AG04450 (cell line): ENCODE data around the gene PRRC2B. TPM values are rescaled to one million over a fixed set of nuclear protein-coding genes. Genes with fewer than 3 reads are reported as not detected.
"Not testable (repeated sequence)": the region's sequence is repeated elsewhere in the genome, so short reads cannot be mapped to it uniquely, and the experiment has no call there.

Source experiments
- CTCF ChIA-PET: fragments of 300-600, 350-600 bp; formaldehyde crosslinking; extraction: SDS; loops from one replicate; lab custom pipeline; 2022; ENCODE audit warnings: antibody characterized with exemption, inconsistent platforms; lab: Charles Lee
- POLR2A ChIA-PET: fragments of 350-600 bp; formaldehyde crosslinking; extraction: SDS; loops from one replicate; lab custom pipeline; 2021; ENCODE audit warnings: antibody characterized with exemption, inconsistent platforms; lab: Yijun Ruan, JAX
- DNase-seq: peaks from one replicate; pipeline ENCODE4 v3.0.0-alpha.2; 2011; ENCODE audit warnings: low read depth, low spot score
- H3K27ac ChIP-seq: one replicate; pipeline ENCODE4 v1.5.1; 2012; ENCODE audit warnings: low read depth, low read length, control low read depth
- H3K27me3 ChIP-seq: one replicate; pipeline ENCODE4 v1.6.0; 2012; ENCODE audit warnings: low read length; ENCODE audit not compliant: control insufficient read depth, insufficient read depth
- H3K4me3 ChIP-seq: 2 replicates; pipeline ENCODE4 v1.5.1; 2011; ENCODE audit warnings: mild to moderate bottlenecking, low read depth, low read length, control low read depth
- H3K9me3 ChIP-seq: 2 replicates; pipeline ENCODE4 v1.5.1; 2012; ENCODE audit warnings: low read length; ENCODE audit not compliant: control insufficient read depth, insufficient read depth
- polyA plus RNA-seq: library from polyadenylated mRNA; depleted of rRNA; stranded (reverse); fragments of >200 nt; gene quantifications from 2 replicates; pipeline ENCODE4 v1.2.3, GENCODE V29; 2011
- TF ChIP-seq, protein P1 (sequence below): IDR thresholded peaks from 2 replicates; pipeline ENCODE4 v1.5.1; 2011; ENCODE audit warnings: low read depth, low read length, control low read depth, inconsistent platforms

Gene PRRC2B
- polyA plus RNA-seq, 1 experiment = 31.8 TPM

DNA sequence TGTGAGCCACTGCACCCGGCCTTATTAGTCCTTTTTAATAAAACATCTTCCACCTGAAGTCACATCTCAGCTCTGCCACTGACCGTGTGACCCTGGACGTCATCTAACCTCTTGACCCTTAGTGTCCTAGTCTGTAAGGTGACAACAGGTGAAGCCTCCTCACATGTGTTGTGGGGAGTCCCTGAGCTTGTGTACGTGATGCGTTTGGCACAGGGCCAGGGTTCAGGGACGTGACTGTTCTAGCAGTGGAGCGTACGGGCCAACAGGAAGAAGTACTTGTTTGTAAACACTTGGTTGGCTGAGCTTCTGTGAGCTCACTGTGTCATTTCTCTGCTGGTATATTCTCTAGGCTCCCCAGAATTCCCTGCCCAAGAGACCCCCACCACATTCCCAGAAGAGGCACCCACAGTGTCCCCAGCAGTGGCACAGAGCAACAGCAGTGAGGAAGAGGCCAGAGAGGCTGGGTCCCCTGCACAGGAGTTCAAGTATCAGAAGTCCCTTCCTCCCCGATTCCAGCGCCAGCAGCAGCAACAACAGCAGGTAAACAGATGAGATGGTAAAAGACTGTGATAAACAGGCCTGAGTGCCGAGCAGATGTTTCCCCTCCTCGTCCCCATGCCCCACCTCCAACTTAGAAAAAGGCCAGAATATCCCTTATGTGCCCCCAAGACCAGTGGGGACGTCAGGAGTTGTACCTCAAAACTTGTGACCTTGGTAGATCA is 73.5 kb downstream of the PRRC2B start:
- no peak overlapping the region for H3K27ac ChIP-seq
- no peak for DNase-seq
- POLR2A ChIA-PET = no interaction called here
- H3K4me3 ChIP-seq = no peak overlapping the region
- TF ChIP-seq, protein P1, sequence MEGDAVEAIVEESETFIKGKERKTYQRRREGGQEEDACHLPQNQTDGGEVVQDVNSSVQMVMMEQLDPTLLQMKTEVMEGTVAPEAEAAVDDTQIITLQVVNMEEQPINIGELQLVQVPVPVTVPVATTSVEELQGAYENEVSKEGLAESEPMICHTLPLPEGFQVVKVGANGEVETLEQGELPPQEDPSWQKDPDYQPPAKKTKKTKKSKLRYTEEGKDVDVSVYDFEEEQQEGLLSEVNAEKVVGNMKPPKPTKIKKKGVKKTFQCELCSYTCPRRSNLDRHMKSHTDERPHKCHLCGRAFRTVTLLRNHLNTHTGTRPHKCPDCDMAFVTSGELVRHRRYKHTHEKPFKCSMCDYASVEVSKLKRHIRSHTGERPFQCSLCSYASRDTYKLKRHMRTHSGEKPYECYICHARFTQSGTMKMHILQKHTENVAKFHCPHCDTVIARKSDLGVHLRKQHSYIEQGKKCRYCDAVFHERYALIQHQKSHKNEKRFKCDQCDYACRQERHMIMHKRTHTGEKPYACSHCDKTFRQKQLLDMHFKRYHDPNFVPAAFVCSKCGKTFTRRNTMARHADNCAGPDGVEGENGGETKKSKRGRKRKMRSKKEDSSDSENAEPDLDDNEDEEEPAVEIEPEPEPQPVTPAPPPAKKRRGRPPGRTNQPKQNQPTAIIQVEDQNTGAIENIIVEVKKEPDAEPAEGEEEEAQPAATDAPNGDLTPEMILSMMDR = no peak
- no peaks in the 10 kb centered on the region for H3K9me3 ChIP-seq
- CTCF ChIA-PET = interaction anchor here (0.7 to 2.1 kb wide), 6 partner anchors 11 to 732 kb away, joined by 3 to 6 read pairs (median 4); no protein-coding TSS in a partner anchor
- no peaks in the 10 kb centered on the region for H3K27me3 ChIP-seq

DNA sequence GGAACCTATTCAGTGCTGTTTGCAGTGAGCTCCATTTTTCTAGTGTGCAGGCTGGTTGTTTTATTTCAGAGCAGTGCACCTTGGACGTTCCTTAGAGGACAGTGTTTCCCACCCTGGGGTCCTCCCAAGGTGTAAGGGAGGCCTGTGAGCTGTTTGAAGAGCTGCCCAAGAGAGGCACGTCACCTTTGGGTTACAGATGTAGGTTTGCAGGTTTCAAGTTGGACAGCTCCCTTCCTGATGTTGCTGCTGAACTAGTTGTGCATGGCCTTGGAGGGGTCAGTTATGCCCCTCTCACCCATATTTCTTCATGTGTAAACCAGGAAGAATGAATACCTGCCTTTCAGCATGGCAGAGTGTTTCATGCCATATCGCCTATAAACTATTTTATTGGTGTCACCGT is 74.1 kb downstream of the PRRC2B start:
- no peaks in the 10 kb centered on the region for H3K9me3 ChIP-seq
- ChIA-PET POLR2A (no interaction called here), CTCF (interaction anchor here (0.7 to 1.5 kb wide), 5 partner anchors 10 to 733 kb away, joined by 3 to 6 read pairs (median 3); no protein-coding TSS in a partner anchor)
- TF ChIP-seq, protein P1 = no peak
- no peak overlapping the region for H3K4me3 ChIP-seq
- H3K27me3 ChIP-seq = no peaks in the 10 kb centered on the region
- H3K27ac ChIP-seq = no peak overlapping the region
- DNase-seq = no peak

DNA sequence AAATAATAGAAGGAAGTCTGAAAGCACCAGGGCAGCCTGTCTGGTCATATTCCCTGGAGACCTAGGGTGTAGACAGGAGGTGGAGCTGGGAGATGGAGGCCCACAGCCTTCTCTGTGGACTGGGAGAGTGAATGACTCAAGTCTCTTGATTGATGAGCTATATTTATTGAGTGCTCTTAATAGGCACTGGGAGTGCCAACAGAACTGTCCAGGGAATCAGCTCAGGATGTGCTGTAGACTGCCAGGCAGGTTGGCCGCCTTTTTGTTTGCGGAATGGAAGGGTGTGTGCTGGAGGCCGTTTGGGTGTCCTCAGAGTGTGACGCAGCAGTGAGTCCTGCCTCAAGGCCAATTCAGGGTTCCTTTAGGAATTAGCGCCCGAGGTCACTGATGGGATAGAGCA is 75.5 kb downstream of the PRRC2B start:
- Histone ChIP-seq H3K27me3 (no peaks in the 10 kb centered on the region), H3K4me3 (no peak overlapping the region), H3K27ac (no peak overlapping the region), H3K9me3 (no peaks in the 10 kb centered on the region)
- TF ChIP-seq, protein P1 = no peak
- no peak for DNase-seq
- ChIA-PET POLR2A (no interaction called here), CTCF (interaction anchor here (1.6 kb wide), 1 partner anchor 8 kb away, joined by 4 read pairs; no protein-coding TSS in a partner anchor)

DNA sequence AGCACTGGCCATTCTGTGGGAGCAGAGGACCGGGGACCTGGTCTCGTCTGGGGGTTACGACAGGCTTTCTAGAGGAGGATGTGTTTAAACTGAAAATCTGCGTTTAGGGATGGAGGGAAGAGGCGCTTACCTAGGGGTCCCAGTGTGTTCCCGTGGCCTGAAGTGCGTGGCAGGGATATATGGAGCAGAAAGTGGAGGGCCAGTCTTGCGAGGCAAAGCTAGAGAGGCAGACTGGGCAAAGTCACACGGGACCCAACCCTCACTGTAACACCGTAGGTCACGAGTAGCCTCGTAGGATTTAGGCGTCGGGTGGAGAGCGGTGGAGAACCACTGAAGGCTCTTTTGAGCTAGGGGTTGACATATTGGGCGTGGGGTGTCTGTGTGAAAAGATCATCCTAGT is 76.1 kb downstream of the PRRC2B start:
- POLR2A ChIA-PET = no interaction called here
- DNase-seq = no peak
- Histone ChIP-seq H3K27me3 (no peaks in the 10 kb centered on the region), H3K4me3 (no peak overlapping the region), H3K27ac (no peak overlapping the region), H3K9me3 (no peaks in the 10 kb centered on the region)
- CTCF ChIA-PET = interaction anchor here (1.6 kb wide), 1 partner anchor 8 kb away, joined by 4 read pairs; no protein-coding TSS in a partner anchor
- TF ChIP-seq, protein P1 = no peak

DNA sequence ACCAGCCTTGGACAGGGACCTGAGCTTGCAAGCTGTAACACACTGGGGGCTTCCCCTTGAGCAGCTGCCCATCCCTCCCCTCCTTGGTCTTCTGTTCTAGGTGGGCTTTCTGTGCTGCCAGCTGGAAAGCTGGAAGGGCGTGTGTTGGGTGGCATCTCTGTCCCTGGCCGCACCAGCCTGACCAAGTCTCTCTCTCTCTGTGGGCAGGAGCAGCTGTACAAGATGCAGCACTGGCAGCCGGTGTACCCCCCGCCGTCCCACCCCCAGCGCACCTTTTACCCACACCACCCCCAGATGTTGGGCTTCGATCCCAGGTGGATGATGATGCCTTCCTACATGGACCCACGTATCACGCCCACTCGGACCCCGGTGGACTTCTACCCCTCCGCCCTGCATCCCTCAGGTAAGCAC is 76.7 kb downstream of the PRRC2B start:
- ChIA-PET CTCF (interaction anchor here (1.6 kb wide), 1 partner anchor 7 kb away, joined by 4 read pairs; no protein-coding TSS in a partner anchor), POLR2A (no interaction called here)
- Histone ChIP-seq H3K4me3 (no peak overlapping the region), H3K27me3 (no peaks in the 10 kb centered on the region), H3K27ac (no peak overlapping the region), H3K9me3 (no peaks in the 10 kb centered on the region)
- no peak for DNase-seq
- TF ChIP-seq, protein P1 = no peak

DNA sequence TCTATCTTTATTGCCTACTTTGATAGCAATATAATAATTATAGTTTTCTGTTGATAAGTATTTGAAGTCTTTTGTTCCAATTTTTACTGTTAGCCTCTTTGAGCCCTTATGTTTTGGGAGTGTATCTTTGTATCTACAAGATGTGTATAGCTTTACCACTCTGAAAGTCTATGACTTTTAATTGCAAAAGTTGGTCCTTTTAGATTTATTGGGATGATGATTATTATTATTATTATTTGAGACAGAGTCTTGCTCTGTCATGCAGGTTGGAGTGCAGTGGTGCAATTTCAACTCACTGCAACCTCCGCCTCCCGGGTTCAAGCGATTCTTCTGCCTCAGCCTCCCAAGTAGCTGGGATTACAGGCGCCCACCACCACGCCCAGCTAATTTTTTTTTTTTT is 78.2 kb downstream of the PRRC2B start:
- H3K4me3 ChIP-seq, POLR2A ChIA-PET, DNase-seq, H3K27ac ChIP-seq, CTCF ChIA-PET, H3K27me3 ChIP-seq, H3K9me3 ChIP-seq: not testable (repeated sequence)
